Fibroblast of skin of right biceps (primary cell): ENCODE results near the gene EIF3L.
A peak's percentile ranks its signal among the peaks of the same experiment; 100 is the strongest.

Experiments used
- DNase-seq: peaks from one replicate; pipeline ENCODE4 v3.0.0-alpha.2; 2013

Gene EIF3L

GRCh38 chr22:37855462-37855861, 6.2 kb downstream of the EIF3L start:
- no peak for DNase-seq

GRCh38 chr22:37860796-37861421, 11.7 kb downstream of the EIF3L start:
- DNase-seq: no peak

GRCh38 chr22:37862570-37863325, 13.5 kb downstream of the EIF3L start:
- DNase-seq: no peak

- no peak for DNase-seq
Observed at GRCh38 chr22:37865510-37865909, 16.3 kb downstream of the EIF3L start.

- DNase-seq: peak; percentile 14
Observed at GRCh38 chr22:37870273-37870672, 21.1 kb downstream of the EIF3L start.

GRCh38 chr22:37880668-37881440, 31.6 kb downstream of the EIF3L start:
- DNase-seq: peak; percentile 58

- peak; percentile 28 for DNase-seq
Observed at GRCh38 chr22:37884420-37884819, 35.2 kb downstream of the EIF3L start.

- peak; percentile 89 for DNase-seq
Observed at GRCh38 chr22:37887584-37888378, 38.6 kb downstream of the EIF3L start.

GRCh38 chr22:37891926-37892325, 42.7 kb downstream of the EIF3L start:
- DNase-seq: no peak

- no peak for DNase-seq
Observed at GRCh38 chr22:37892566-37893335, 43.5 kb downstream of the EIF3L start.

- no peak for DNase-seq
Observed at GRCh38 chr22:37893583-37893983, 44.4 kb downstream of the EIF3L start.

GRCh38 chr22:37894939-37895670, 45.9 kb downstream of the EIF3L start:
- DNase-seq: no peak

GRCh38 chr22:37896181-37896592, 47.0 kb downstream of the EIF3L start:
- DNase-seq: no peak

GRCh38 chr22:37896939-37897338, 47.7 kb downstream of the EIF3L start:
- no peak for DNase-seq

- no peak for DNase-seq
Observed at GRCh38 chr22:37897807-37898206, 48.6 kb downstream of the EIF3L start.

GRCh38 chr22:37898441-37899181, 49.4 kb downstream of the EIF3L start:
- no peak for DNase-seq

- peak; percentile 99 for DNase-seq
Observed at GRCh38 chr22:37904572-37905533, 55.6 kb downstream of the EIF3L start.

GRCh38 chr22:37905534-37906363, 56.5 kb downstream of the EIF3L start, which contains the start of gene MICALL1:
TSS of gene MICALL1 (plus strand) at chr22:37906297. CDS start at chr22:37906423, 126 bp downstream.
- DNase-seq: peak; percentile 86
